ENCODE measurements around the gene DDT.
A peak's percentile ranks its signal among the peaks of the same experiment; 100 is the strongest.
"Not testable (repeated sequence)": the region's sequence is repeated elsewhere in the genome, so short reads cannot be mapped to it uniquely, and the experiment has no call there.

DDT gene

GRCh38 chr22:24002851-24003250 lies 28.6 kb upstream of the DDT start:
- no peak for TF ChIP-seq CTCF (conservative IDR thresholded peaks at IDR 0.05)
- no peak overlapping the region for H3K27ac ChIP-seq

GRCh38 chr22:24002272-24002671 lies 28.0 kb upstream of the DDT start:
- no peak overlapping the region for H3K27ac ChIP-seq
- TF ChIP-seq CTCF (conservative IDR thresholded peaks at IDR 0.05) = no peak

- TF ChIP-seq CTCF (conservative IDR thresholded peaks at IDR 0.05) = no peak
- H3K27ac ChIP-seq = no peak overlapping the region
Observed at GRCh38 chr22:24001314-24001713, 27.1 kb upstream of the DDT start.

GRCh38 chr22:23999779-24000178 lies 25.5 kb upstream of the DDT start:
- H3K27ac ChIP-seq = not testable (repeated sequence)

GRCh38 chr22:23997092-23997491 lies 22.9 kb upstream of the DDT start:
- TF ChIP-seq CTCF (conservative IDR thresholded peaks at IDR 0.05) = no peak

GRCh38 chr22:23993581-23994177 lies 19.4 kb upstream of the DDT start:
- not testable (repeated sequence) for H3K27ac ChIP-seq

More at GRCh38 chr22:23997092-23997491, 22.9 kb upstream of the DDT start:
- H3K27ac ChIP-seq = no peak overlapping the region

- not testable (repeated sequence) for H3K27ac ChIP-seq
Observed at GRCh38 chr22:23993080-23993479, 18.8 kb upstream of the DDT start.

GRCh38 chr22:23989583-23990244 lies 15.5 kb upstream of the DDT start:
- H3K27ac ChIP-seq = not testable (repeated sequence)

- not testable (repeated sequence) for H3K27ac ChIP-seq
Observed at GRCh38 chr22:23986538-23987178, 12.4 kb upstream of the DDT start.

- H3K27ac ChIP-seq = not testable (repeated sequence)
Observed at GRCh38 chr22:23986089-23986488, 11.8 kb upstream of the DDT start.

- H3K27ac ChIP-seq = no peak overlapping the region
- peak; percentile 62 for TF ChIP-seq CTCF (conservative IDR thresholded peaks at IDR 0.05)
Observed at GRCh38 chr22:23984430-23984829, 10.2 kb upstream of the DDT start.

GRCh38 chr22:23980567-23980966 lies 6.3 kb upstream of the DDT start:
- H3K27ac ChIP-seq = not testable (repeated sequence)

- H3K27ac ChIP-seq = not testable (repeated sequence)
Observed at GRCh38 chr22:23979557-23980240, 5.5 kb upstream of the DDT start, which contains the start of gene GSTT2. Gene GSTT2, plus strand, starts transcription at chr22:23980134.

GRCh38 chr22:23977304-23977703 lies 3.1 kb upstream of the DDT start:
- not testable (repeated sequence) for H3K27ac ChIP-seq
